Measurements from ENCODE around the gene GRK5. TPM values are rescaled to one million over a fixed set of nuclear protein-coding genes. Genes with fewer than 3 reads are reported as not detected.

GRK5 gene
- polyA plus RNA-seq, 1 donor from 2014 or later: 34.9 TPM

- Histone ChIP-seq H4K20me1 (ENCODE audit: insufficient read depth) (no peaks in the 10 kb centered on the region), H3K9me3 (ENCODE audit: low read length) (no peaks in the 10 kb centered on the region), H3K36me3 (ENCODE audit: insufficient read depth, low read length) (no peaks in the 10 kb centered on the region), H3F3A (ENCODE audit: insufficient read depth, low read length, poor library complexity, severe bottlenecking) (no peaks in the 10 kb centered on the region), H3K9ac (ENCODE audit: low read length) (no peak overlapping the region), H3K4me2 (ENCODE audit: low read length) (no peak overlapping the region), H3K27ac (ENCODE audit: low read length) (no peak overlapping the region), H3K27me3 (ENCODE audit: insufficient read depth, low read depth, low read length) (no peaks in the 10 kb centered on the region), H3K4me3 (ENCODE audit: low read length) (no peak overlapping the region), H3K79me2 (replicated peaks; ENCODE audit: insufficient read depth, low read length) (no peaks in the 10 kb centered on the region), H2AFZ (ENCODE audit: low read depth, low read length) (no peak overlapping the region), H3K9me2 (ENCODE audit: insufficient read depth, low read length) (no peaks in the 10 kb centered on the region)
- TF ChIP-seq RAD21 (conservative IDR thresholded peaks at IDR 0.05) (no peak), MXI1 (conservative IDR thresholded peaks at IDR 0.05; ENCODE audit: poor library complexity, severe bottlenecking) (no peak), SMC3 (conservative IDR thresholded peaks at IDR 0.05; ENCODE audit: poor library complexity) (no peak), EP300 (conservative IDR thresholded peaks at IDR 0.05; ENCODE audit: poor library complexity, severe bottlenecking) (no peak), CTCF (IDR thresholded peaks at IDR 0.05; ENCODE audit: poor library complexity, severe bottlenecking) (no peak), TAF1 (IDR thresholded peaks at IDR 0.05; ENCODE audit: low read depth) (no peak), EZH2 (IDR thresholded peaks at IDR 0.05; ENCODE audit: borderline replicate concordance, insufficient read depth, low read length, poor library complexity, severe bottlenecking) (no peak), POLR2AphosphoS5 (IDR thresholded peaks at IDR 0.05) (no peak), REST (IDR thresholded peaks at IDR 0.05; ENCODE audit: borderline replicate concordance) (no peak)
These were observed 161.2 kb downstream of the GRK5 start for GRCh38 chr10:119368581-119368980.

- Histone ChIP-seq H4K20me1 (ENCODE audit: insufficient read depth) (no peaks in the 10 kb centered on the region), H3K27ac (ENCODE audit: low read length) (no peak overlapping the region), H3K36me3 (ENCODE audit: insufficient read depth, low read length) (no peaks in the 10 kb centered on the region), H3K4me3 (ENCODE audit: low read length) (no peak overlapping the region), H3K79me2 (replicated peaks; ENCODE audit: insufficient read depth, low read length) (no peaks in the 10 kb centered on the region), H2AFZ (ENCODE audit: low read depth, low read length) (no peak overlapping the region), H3K4me2 (ENCODE audit: low read length) (no peak overlapping the region), H3K9me2 (ENCODE audit: insufficient read depth, low read length) (no peaks in the 10 kb centered on the region), H3K27me3 (ENCODE audit: insufficient read depth, low read depth, low read length) (no peaks in the 10 kb centered on the region), H3F3A (ENCODE audit: insufficient read depth, low read length, poor library complexity, severe bottlenecking) (no peaks in the 10 kb centered on the region), H3K9me3 (ENCODE audit: low read length) (no peaks in the 10 kb centered on the region), H3K9ac (ENCODE audit: low read length) (no peak overlapping the region)
- no peak for TF ChIP-seq POLR2AphosphoS5 (IDR thresholded peaks at IDR 0.05)
- TF ChIP-seq EP300 (conservative IDR thresholded peaks at IDR 0.05; ENCODE audit: poor library complexity, severe bottlenecking): no peak
- TF ChIP-seq RAD21 (conservative IDR thresholded peaks at IDR 0.05): no peak
- no peak for TF ChIP-seq SMC3 (conservative IDR thresholded peaks at IDR 0.05; ENCODE audit: poor library complexity)
- no peak for TF ChIP-seq MXI1 (conservative IDR thresholded peaks at IDR 0.05; ENCODE audit: poor library complexity, severe bottlenecking)
- no peak for TF ChIP-seq TAF1 (IDR thresholded peaks at IDR 0.05; ENCODE audit: low read depth)
These were observed 161.9 kb downstream of the GRK5 start for GRCh38 chr10:119368991-119369869.
